Measurements from ENCODE around the gene CERS3. TPM values are rescaled to one million over a fixed set of nuclear protein-coding genes. Genes with fewer than 3 reads are reported as not detected.
A peak's percentile ranks its signal among the peaks of the same experiment; 100 is the strongest.

Gene CERS3
- polyA plus RNA-seq, 3 donors, result 0.04 TPM; not detected in 2

DNA sequence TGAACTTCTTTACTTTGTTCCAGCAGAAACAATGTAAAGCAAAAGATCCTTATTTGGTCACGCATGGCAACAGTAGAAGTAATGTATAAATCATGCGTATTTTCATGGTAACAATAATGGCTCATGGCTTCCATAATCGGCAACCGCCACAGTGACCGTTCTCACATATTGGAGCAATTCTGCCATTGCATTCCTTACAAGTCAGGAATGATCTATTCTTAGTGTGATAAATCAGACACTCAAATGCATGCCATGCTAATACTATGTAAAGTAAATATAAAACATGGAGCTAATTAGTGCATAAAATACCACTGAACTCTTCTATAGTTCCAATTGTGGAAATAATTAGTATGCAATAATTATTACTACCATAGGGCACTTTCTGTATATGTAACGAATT lies 13.5 kb upstream of the CERS3 start:
- Histone ChIP-seq H3K27ac (ENCODE audit: low read depth in 1 of 2, low read length in 2 of 2) (no peak overlapping the region), H2AFZ (ENCODE audit: insufficient read depth, low read depth, low read length, poor library complexity, severe bottlenecking) (no peak overlapping the region), H3K9ac (ENCODE audit: insufficient read depth, low read length, poor library complexity, severe bottlenecking) (no peak overlapping the region), H3K9me3 (replicated peaks in 1 of 2; ENCODE audit: control insufficient read depth in 1 of 2, insufficient read depth in 1 of 2, low read length in 2 of 2) (peaks cover 7 to 11% of the 10 kb centered on the region in 2 donors), H3K4me2 (replicated peaks; ENCODE audit: extremely low read depth, low read length, poor library complexity, severe bottlenecking) (no peak overlapping the region), H3K27me3 (ENCODE audit: control insufficient read depth in 2 of 2, insufficient read depth in 2 of 2, low read length in 2 of 2) (peaks cover 20% of the 10 kb centered on the region in 2 donors), H4K20me1 (ENCODE audit: insufficient read depth, low read length) (no peaks in the 10 kb centered on the region), H3K36me3 (replicated peaks in 1 of 2; ENCODE audit: control insufficient read depth in 1 of 2, insufficient read depth in 2 of 2, low read length in 2 of 2) (no peaks in the 10 kb centered on the region), H3K4me3 (replicated peaks in 1 of 3; ENCODE audit: low read depth in 2 of 3, low read length in 3 of 3) (no peak overlapping the region), H3K79me2 (ENCODE audit: insufficient read depth, low read length) (no peaks in the 10 kb centered on the region), H3K4me1 (ENCODE audit: control insufficient read depth in 1 of 2, insufficient read depth in 2 of 2, low read length in 2 of 2) (peaks cover 13 to 14% of the 10 kb centered on the region in 2 donors)
- H3K4me1 Mint-ChIP-seq, result peaks cover 10% of the 10 kb centered on the region
- no peak overlapping the region for H3K4me3 Mint-ChIP-seq
- no peak overlapping the region for H3K27ac Mint-ChIP-seq
- WGBS (ENCODE audit: insufficient coverage), result 94% methylated on average over 5 of the region's 6 CpGs
- peaks cover 3 to 18% (median 12%) of the 10 kb centered on the region in 7 donors for H3K9me3 Mint-ChIP-seq
- H3K27me3 Mint-ChIP-seq (ENCODE audit: low read depth in 3 of 3), result peaks cover 26 to 52% (median 37%) of the 10 kb centered on the region in 3 donors
- no peaks in the 10 kb centered on the region for H3K36me3 Mint-ChIP-seq
- no peak for DNase-seq
- TF ChIP-seq, protein P1, sequence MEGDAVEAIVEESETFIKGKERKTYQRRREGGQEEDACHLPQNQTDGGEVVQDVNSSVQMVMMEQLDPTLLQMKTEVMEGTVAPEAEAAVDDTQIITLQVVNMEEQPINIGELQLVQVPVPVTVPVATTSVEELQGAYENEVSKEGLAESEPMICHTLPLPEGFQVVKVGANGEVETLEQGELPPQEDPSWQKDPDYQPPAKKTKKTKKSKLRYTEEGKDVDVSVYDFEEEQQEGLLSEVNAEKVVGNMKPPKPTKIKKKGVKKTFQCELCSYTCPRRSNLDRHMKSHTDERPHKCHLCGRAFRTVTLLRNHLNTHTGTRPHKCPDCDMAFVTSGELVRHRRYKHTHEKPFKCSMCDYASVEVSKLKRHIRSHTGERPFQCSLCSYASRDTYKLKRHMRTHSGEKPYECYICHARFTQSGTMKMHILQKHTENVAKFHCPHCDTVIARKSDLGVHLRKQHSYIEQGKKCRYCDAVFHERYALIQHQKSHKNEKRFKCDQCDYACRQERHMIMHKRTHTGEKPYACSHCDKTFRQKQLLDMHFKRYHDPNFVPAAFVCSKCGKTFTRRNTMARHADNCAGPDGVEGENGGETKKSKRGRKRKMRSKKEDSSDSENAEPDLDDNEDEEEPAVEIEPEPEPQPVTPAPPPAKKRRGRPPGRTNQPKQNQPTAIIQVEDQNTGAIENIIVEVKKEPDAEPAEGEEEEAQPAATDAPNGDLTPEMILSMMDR (IDR thresholded peaks at IDR 0.05), result no peak
- intact Hi-C loops (cut with micrococcal nuclease), result no loop called here

DNA sequence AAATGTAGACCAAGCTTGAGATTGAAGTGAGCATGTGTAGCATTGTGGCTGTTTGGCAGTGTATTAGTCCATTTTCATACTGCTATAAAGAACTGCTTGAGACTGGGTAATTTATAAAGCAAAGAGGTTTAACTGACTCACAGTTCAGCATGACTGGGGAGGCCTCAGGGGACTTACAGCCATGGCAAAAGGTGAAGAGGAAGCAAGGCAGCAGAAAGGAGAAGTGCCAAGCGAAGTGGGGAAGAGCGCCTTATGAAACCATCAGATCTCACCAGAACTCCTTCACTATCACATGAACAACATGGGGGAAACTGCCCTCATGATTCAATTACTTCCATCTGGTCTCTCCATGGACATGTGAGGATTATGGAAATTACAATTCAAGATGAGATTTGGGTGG lies 8.6 kb upstream of the CERS3 start:
- no peak overlapping the region for H3K4me3 ChIP-seq (replicated peaks in 1 of 3; ENCODE audit: low read depth in 2 of 3, low read length in 3 of 3)
- Mint-ChIP-seq H3K27ac (peak overlapping the region; percentile 72 to 90 (median 83)), H3K36me3 (no peaks in the 10 kb centered on the region), H3K4me1 (peaks cover 27% of the 10 kb centered on the region), H3K4me3 (no peak overlapping the region), H3K9me3 (peaks cover 0 to 13% (median 4%) of the 10 kb centered on the region in 7 donors), H3K27me3 (ENCODE audit: low read depth in 3 of 3) (peaks cover 10 to 18% (median 12%) of the 10 kb centered on the region in 3 donors)
- no peak overlapping the region for H2AFZ ChIP-seq (ENCODE audit: insufficient read depth, low read depth, low read length, poor library complexity, severe bottlenecking)
- no peaks in the 10 kb centered on the region for H3K79me2 ChIP-seq (ENCODE audit: insufficient read depth, low read length)
- peak overlapping the region; percentile 0 for H3K9ac ChIP-seq (ENCODE audit: insufficient read depth, low read length, poor library complexity, severe bottlenecking)
- H3K27me3 ChIP-seq (ENCODE audit: control insufficient read depth in 2 of 2, insufficient read depth in 2 of 2, low read length in 2 of 2), result peaks cover 5 to 6% of the 10 kb centered on the region in 2 donors
- peak; percentile 86 to 94 (median 93) for DNase-seq
- H3K27ac ChIP-seq (ENCODE audit: low read depth in 1 of 2, low read length in 2 of 2), result peak overlapping the region in 1 of 2 donors; percentile 74
- H3K36me3 ChIP-seq (replicated peaks in 1 of 2; ENCODE audit: control insufficient read depth in 1 of 2, insufficient read depth in 2 of 2, low read length in 2 of 2), result no peaks in the 10 kb centered on the region
- WGBS (ENCODE audit: insufficient coverage), result no CpG with 5 or more reads among the region's 2 CpGs
- H3K4me1 ChIP-seq (ENCODE audit: control insufficient read depth in 1 of 2, insufficient read depth in 2 of 2, low read length in 2 of 2), result peaks cover 34 to 35% of the 10 kb centered on the region in 2 donors
- intact Hi-C loops (cut with micrococcal nuclease), result no loop called here
- peak overlapping the region; percentile 15 for H3K4me2 ChIP-seq (replicated peaks; ENCODE audit: extremely low read depth, low read length, poor library complexity, severe bottlenecking)
- H4K20me1 ChIP-seq (ENCODE audit: insufficient read depth, low read length), result no peaks in the 10 kb centered on the region
- TF ChIP-seq, protein P1 (IDR thresholded peaks at IDR 0.05), result no peak
- no peaks in the 10 kb centered on the region for H3K9me3 ChIP-seq (replicated peaks in 1 of 2; ENCODE audit: control insufficient read depth in 1 of 2, insufficient read depth in 1 of 2, low read length in 2 of 2)
